ENCODE data around the gene GJC3.
"Not testable (repeated sequence)": the region's sequence is repeated elsewhere in the genome, so short reads cannot be mapped to it uniquely, and the experiment has no call there.

The GJC3 gene, protein sequence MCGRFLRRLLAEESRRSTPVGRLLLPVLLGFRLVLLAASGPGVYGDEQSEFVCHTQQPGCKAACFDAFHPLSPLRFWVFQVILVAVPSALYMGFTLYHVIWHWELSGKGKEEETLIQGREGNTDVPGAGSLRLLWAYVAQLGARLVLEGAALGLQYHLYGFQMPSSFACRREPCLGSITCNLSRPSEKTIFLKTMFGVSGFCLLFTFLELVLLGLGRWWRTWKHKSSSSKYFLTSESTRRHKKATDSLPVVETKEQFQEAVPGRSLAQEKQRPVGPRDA

DNA sequence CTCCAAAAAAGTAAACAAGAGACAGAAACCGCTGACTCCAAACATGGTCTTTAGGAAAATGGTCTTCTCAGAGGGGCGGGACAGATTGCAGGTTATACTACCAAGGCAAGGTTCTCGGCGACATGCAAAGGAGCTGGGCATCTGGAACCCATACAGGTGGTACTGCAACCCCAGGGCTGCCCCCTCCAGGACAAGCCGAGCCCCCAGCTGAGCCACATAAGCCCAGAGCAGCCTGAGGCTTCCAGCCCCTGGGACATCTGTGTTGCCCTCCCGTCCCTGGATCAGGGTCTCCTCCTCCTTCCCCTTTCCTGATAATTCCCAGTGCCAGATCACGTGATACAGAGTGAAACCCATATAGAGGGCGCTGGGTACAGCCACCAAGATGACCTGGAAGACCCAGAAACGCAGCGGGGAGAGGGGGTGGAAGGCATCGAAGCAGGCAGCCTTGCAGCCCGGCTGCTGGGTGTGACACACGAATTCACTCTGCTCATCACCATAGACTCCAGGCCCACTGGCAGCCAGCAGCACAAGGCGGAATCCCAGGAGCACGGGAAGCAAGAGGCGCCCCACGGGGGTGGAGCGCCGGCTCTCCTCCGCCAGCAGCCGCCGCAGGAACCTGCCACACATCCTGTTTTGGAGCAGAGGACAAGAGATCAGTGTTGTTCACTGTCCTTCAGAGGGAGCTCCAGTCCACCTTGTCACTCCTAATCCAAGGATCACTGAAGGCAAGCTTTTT lies at the start of gene GJC3:
TSS of gene GJC3 (minus strand) at position 627 of the 736 bp plus-strand sequence. CDS start at position 627, 0 bp downstream.
- DNase-seq, result peak; percentile 8

DNA sequence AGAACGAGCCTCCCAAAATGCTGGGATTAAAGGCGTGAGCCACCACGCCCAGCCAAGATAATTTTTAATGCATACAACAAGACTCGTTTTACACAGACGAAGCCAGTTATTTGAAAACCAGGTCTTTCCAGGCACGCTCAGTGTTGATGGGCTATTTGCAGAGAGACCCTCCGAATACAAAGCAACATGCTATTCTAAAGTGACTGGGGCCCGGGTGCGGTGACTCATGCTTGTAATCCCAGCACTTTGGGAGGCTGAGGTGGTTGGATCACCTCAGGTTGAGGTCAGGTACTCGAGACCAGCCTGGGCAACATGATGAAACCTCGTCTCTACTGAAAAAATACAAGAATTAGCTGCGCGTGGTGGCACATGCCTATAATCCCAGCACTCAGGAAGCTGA lies 47.2 kb upstream of the GJC3 start:
- DNase-seq, result no peak

DNA sequence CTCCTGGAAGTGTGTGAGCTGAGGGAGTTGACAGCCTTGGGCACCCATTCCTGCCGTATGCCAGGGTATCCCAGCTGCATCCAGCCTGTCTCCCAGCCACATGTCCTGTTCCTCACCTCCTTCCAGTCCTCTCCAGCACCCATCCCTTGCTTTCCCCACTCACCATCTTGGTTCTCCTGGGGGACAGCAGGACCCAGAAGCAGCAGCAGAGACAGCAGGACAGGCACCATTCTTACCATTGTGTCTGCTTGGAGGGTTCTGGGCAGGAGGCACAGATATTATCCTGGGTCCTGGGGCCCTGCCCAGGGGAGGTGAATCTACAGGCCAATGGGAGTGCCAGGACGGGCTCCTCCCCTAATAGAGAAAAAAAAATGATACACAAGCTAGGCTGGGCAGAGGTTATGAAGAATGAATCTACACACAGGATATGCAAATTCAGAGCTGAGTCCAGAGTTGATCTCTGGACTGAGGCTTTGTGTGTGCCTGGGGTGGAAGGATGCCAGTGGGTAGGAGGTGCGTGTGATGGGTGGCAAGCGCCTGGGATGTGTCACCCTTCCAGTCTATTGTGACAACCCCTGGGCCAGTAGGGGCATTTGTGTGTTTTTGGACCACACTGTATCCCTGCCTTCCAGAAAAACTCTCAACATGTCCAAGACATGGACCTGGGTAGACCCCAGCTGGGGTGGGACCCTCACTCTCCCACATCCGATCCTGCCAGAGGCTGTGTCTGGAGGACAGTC lies 46.5 kb upstream of the GJC3 start, which contains the start of gene AZGP1:
TSS of gene AZGP1 (minus strand) at position 250 of the 740 bp plus-strand sequence. CDS start at position 239, 11 bp downstream.
- no peak for DNase-seq

DNA sequence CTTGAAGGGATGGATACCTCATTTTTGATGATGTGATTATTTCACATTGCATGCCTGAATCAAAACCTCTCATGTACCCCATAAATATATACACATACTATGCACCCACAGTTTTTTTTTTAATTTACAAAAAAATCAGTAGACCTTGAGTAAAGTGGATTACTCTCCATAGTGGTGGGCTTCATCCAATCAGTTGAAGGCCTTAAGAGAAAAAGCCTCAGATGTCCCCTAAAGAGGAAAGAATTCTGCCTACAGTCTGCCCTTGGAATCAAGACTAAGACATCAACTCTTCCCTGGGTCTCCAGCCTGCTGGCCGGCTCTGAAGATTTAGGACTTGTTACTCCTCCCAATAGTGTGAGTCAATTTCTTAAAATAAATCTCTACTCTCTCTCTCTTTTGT lies 45.3 kb upstream of the GJC3 start:
- DNase-seq, result no peak

DNA sequence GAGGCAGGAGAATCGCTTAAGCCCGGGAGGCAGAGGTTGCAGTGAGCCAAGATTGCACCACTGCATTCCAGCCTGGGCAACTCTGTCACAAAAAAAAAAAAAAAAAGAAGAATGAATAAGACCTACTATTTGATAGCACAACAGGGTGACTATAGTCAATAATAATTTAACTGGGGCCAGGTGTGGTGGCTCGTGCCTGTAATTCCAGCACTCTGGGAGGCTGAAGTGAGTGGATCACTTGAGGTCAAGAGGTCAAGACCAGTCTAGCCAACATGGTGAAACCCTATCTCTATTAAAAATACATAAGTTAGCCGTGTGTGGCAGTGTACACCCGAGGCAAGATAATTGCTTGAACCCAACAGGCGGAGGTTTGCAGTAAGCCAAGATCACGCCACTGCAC lies 44.4 kb upstream of the GJC3 start:
- not testable (repeated sequence) for DNase-seq

DNA sequence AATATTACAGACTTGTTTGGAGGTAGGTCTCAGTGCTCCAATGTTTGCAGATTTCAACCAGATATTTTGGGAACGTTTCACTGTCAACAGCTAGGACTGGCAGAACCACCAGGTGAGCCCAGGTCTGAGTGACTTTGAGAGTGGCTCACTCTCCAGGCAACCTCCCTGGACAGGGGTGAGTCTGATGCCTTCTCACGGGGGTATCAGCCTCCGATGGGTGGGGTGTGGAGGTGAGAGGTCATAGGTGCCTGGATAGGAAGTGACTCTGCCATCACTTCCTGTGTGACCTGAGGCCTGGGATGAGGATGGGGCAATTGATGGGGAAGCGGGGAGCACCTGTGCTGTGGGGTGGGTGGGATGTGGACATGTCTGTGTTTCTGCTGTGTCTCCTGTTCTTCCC lies 41.8 kb upstream of the GJC3 start:
- no peak for DNase-seq

DNA sequence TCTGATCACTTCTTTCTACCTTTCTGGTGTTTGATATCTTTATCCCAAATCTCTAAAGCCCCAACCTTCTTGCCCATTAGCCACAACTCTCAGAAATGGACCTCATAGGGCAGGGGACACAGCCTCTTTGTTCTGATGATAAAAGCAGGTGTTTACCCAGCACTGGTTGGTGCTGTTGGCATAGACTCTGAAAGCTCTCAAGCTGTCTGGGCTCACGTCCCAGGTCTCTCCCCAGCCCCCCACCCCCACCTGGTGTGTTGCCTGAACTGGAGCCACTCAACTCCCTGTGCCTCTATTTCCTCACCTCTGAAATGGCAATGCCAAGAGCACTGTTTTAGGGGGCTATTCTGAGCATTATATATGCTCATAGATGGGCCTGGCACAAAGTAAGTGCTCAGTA lies 40.4 kb upstream of the GJC3 start:
- DNase-seq, result not testable (repeated sequence)

DNA sequence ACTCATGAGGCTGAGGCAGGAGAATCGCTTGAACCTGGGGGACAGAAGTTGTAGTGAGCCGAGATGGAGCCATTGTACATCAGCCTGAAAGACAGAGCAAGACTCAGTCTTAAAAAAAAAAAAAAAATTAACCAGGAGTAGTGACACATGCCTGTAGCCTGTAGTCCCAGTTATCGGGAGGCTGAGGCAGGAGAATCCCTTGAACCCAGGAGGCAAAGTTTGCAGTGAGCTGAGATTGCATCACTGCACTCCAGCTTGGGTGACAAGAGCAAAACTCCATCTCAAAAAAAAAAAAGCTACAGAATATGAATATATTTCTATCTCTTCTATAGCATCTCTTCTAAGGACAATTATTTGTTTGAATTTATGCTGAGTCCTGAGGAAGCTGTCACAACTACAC lies 39.9 kb upstream of the GJC3 start:
- no peak for DNase-seq

DNA sequence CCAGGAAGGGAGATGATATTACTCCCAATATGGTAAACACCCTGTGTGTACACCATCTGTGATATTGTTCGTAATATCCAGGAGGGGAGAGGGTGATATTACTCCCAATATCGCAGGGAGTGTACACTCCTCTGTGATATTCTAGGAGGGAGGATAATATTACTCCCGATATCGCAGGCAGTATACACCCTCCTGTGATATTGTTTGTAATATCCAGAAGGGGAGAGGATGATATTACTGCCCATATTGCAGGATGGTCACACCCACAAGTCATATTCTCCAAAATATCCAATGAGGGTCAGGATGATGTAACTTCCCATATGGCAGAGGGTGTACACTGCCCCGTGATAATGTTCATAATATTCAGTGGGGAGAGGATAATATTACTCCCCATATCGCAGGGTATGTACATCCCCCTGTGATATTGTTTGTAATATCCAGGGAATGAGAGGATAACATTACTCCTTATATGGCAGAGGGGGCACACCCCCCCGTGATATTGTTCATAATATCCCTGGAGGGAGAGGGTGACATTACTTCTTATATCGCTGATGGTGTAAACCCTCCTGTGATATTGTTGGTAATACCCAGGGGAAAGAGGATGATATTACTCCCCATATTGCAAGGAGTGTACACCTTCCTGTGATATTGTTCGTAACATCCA lies 29.3 kb upstream of the GJC3 start:
- DNase-seq, result no peak

DNA sequence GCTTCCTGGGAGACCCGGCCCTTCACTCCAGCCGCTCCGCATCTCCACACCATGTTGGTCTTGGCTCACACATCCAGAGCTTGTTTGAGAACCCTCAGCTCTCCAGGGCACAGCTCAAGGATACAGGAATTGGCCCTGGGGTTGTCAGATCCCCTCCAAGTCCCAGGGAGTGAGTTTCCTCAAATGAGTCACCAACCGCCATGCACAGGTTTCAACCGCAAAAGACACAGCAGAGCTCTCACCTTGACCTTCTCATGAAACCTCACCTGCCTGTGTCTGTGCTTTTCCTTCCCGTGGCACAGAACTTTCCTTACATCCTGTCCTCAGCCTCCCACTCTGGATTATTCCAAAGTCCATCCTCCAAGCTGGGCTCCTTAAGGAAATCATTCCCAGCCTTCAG lies 25.8 kb upstream of the GJC3 start:
- DNase-seq, result no peak

DNA sequence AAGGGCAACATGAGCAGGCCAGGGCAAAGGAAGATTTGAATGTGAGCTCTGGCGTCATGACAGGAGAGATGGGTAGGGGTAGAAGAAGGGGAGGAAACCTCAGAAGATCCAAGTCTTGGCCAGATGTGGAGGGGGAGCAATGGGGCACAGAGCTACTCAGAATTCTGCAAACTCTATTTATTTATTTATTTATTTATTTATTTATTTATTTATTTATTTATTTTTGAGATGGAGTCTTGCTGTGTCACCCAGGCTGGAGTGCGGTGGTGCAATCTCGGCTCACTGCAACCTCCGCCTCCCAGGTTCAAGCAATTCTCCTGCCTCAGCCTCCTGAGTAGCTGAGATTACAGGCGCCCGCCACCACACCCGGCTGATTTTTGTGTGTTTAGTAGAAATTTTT lies 25.2 kb upstream of the GJC3 start:
- DNase-seq, result not testable (repeated sequence)

DNA sequence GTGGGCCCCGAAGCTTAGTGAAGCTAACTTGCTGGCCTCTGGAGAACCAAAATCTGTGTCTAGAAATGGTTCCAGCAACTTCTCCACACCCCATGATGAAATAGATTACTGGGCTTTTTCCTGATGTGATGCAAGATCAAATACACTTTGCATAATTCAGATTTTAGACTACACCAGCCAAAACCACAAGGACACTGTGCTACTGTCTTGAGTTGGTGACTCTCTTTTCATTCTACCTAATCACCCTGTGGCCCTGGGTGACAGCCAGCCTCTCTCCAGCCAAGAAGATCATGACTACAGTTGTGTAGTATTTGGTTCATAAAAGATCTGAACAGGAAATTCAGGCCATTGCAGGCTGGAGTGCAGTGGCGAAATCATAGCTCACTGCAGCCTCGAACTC lies 24.2 kb upstream of the GJC3 start:
- no peak for DNase-seq

DNA sequence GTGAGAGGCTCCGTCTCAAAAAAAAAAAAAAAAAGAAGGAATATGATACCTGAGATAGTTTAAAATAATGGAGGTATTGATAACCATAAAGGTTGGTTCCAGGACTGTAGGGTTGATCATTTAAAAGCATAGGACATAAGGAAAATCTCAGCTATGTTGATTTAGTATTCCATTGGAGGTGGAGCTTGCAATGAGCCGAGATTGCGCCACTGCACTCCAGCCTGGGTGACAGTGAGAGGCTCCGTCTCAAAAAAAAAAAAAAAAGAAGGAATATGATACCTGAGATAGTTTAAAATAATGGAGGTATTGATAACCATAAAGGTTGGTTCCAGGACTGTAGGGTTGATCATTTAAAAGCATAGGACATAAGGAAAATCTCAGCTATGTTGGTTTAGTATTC lies 23.2 kb upstream of the GJC3 start:
- DNase-seq, result not testable (repeated sequence)

DNA sequence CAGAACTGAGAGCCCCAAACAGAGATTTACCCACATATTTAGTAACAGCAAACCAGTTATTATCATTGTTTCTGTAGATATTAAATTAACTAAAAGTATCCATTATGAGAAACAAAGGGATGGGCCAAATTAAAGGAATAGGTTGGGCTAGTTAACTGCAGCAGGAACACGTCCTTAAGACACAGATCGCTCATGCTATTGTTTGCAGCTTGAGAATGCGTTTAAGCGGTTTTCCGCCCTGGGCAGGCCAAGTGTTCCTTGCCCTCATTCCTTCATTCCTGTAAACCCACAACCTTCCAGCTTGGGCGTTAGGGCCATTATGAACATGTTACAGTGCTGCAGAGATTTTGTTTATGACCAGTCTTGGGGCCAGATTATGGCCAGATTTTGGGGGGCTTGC lies 21.4 kb upstream of the GJC3 start:
- not testable (repeated sequence) for DNase-seq

DNA sequence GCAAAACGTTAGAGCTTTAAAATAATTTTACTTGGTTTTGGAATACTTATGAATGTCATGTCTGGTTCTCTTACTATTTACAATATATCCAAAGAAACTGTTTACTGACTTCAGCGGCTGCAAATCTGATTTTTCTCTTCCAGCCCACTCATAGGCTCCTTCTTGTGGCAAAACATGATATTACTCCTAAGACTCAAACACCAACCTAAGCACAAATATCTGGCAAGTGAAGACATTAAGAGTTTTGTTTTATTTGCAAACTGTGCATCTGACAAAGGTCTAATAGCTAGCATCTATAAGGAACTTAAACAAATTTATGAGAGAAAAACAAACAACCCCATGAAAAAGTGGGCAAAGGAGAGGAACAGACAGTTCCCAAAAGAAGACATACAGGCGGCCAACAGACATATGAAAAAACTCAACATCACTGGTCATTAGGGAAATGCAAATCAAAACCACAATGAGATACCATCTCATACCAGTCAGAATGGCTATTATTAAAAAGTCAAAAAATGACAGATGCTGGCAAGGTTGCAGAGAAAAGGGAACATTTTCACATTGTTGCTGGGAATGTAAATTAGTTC lies 20.3 kb upstream of the GJC3 start:
- DNase-seq, result no peak

DNA sequence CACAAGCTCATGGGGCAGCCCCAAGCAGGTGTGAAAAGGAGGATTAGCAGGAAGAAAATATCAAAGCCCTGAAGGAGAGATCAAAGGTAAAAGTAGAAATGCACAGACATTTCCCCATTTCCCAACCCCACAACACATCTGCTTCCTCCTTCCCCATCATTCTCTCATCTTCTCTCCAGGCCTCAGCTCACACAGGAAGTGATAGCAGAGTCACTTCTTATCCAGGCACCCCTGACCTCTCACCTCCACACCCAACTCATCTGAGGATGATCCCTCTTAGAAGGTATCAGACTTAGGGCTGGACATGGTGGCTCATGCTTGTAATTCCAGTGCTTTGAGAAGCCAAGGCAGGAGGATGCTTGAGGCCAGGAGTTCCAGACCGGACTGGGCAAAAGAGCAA lies 18.2 kb upstream of the GJC3 start:
- DNase-seq, result no peak

DNA sequence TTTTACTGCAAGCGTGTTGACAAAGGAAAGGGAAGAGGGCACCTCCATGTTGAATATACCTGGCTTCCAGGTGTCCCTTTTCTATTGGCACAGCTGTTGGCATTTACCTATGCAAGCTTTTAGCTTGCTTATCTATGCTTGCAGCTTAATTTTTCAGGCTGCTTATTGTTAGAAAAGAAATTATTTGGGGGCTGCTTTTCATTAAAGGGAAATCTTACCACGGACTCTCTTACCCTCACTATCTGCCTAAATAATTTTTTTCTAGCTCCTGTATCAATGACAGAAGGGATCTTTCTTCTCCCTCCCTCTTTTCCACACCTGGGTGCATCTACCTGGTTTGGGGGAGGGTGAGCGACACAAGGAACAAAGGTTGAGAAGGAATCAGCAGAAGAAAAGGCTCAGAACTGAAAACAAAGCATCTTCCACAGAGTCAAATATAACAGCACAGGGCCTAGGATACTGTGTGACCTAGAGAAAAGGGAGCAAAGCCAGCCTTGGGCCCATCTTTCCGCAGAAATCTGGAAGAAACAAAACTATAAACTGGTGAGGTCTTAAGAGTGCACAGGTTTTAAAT lies 15.2 kb upstream of the GJC3 start:
- no peak for DNase-seq

DNA sequence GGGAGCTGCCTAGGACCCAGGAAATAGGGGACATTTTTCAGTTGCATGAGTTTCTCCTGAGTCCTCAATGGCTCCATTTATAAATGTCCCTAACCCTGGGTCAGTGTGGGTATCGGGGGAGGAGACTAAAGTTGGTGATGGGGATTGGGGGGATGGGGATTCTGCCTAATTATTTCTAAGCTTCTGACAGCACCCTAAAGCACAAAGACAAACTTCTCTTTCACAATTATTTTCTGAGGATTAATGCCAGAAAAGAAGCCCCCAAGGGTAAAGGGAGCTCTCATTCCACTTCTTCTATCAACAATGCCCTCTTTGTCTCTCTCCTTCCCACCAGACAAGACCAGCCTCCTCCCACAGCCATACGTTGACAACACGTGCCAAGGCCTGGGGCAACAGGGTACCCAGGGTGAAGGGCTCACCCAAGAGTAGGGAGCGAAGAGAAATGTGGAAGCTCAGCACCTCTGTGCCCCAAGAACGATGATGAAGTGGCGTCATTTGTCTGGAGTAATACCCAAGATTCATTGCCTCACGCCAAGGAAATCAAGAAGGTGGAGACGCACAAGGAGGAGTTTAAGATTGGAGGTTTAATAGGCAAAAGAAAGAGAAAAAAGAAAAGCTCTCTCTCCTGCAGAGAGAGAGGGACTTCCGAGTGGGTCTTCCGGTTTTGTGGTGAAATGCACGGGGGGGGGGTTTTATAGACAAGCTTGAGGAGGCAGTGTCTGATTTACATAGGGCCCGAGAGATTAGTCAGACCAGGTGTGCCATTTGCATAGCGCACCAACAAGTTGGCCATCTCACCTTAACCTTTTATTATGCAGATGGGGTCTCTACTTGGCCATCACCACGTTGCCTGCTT lies 14.4 kb upstream of the GJC3 start:
- DNase-seq, result no peak

DNA sequence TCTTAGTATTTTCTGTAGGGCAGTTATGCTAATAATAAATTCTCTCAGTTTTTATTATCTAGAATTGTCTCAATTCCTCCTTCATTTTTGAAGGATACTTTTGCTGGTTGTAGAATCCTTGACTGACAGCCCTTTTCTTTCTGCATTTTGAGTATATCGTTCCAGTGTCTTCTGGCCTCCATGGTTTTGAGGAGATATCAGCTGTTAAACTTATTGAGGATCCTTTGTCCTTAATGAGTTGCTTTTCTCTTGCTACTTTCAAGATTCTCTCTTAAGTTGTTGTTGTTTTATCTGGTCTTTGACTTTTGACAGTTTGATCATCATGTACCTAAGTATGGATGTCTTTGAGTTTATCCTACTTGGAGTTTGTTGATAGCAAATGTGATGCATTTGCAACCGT lies 8.9 kb upstream of the GJC3 start:
- DNase-seq, result no peak

DNA sequence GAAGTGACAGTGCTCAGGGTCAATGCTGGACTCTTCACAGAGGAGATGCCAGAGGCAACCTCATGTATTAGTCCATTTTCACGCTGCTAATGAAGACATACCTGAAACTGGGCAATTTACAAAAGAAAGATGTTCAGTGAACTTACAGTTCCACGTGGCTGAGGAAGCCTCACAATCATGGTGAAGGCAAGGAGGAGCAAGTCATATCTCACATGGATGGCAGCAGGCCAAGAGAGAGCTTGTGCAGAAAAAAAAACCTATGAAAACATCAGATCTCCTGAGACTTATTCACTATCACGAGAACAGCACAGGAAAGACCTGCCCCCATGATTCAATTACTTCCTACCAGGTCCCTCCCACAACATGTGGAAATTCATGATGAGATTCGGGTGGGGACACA lies 5.6 kb upstream of the GJC3 start:
- DNase-seq, result not testable (repeated sequence)

DNA sequence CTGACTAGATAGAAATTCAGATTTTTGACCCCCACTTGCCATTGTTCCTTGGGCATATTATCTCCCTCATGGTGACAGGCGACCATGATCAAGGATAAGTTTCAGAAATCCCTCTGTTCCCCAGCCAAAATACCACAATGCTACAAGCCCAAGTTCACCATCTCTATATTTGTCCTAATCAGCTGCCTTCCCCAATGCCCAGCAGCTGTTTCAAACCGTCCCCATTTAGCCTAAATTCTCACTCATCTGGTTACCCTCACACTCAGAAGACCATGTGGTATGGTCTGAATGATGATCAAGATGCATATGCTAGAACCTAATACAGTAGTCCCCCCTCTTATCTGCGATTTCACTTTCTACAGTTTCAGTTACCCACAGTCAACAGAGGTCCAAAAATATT lies 956 bp upstream of the GJC3 start:
- DNase-seq, result no peak

DNA sequence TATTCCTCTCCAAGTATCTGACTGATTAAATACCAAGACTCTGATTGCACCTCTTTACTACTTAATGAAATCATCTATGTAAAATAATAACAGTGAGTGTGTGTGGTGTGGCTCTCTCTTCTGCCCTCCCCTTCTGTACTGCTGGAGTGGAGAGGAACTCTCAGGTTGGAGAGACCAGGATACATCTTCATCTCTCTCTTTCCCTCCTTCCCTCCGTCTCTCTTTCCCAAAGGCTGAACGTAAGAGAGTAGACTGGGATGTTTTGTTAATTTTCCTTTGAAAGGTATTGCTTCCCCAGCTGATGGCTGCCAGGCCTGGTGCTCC lies 272 bp upstream of the GJC3 start:
- DNase-seq, result no peak
